Choroid plexus epithelial cell (primary cell): ENCODE data around the gene MAGEA10.
"Not testable (repeated sequence)": the region's sequence is repeated elsewhere in the genome, so short reads cannot be mapped to it uniquely, and the experiment has no call there.

Source experiments
- DNase-seq: peaks from one replicate; pipeline ENCODE4 v3.0.0-alpha.2; 2010; ENCODE audit warnings: low read depth
- H3K4me3 ChIP-seq: 2 replicates; pipeline ENCODE4 v1.5.1; 2011; ENCODE audit warnings: low read depth, mild to moderate bottlenecking, control low read depth, low read length, moderate library complexity
- CTCF ChIP-seq: conservative IDR thresholded peaks from 2 replicates; pipeline ENCODE4 v1.5.1; 2011; ENCODE audit warnings: low read depth, mild to moderate bottlenecking, control low read depth, inconsistent platforms, low read length, moderate library complexity

Gene MAGEA10

DNA sequence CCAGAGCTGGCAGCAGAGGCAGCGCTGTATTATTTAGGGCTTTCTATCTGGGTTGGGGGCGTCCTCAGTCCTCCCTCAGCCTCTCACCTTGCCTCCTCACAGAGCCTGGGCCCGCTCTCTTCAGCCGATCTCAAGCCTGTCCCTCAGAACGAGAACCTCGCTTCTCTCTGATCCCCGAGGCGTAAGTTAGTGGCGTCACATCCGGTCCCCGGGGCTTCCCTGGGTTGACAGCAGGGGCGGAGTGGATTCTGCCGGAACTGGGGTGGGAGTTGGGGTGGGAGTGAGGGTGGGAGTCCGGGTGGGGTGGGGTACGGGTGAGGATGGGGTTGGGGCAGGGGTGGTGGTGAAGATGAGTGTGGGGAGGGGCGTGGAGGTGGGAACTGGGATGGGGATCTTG lies at the start of gene MAGEA10:
Gene MAGEA10 (minus strand): TSS at position 190 of the 397 bp plus-strand sequence. CDS start 2,957 bp downstream, outside the sequence.
- DNase-seq, result no peak
- no peak for TF ChIP-seq CTCF
- no peak within 1 kb of the TSS for H3K4me3 ChIP-seq

GRCh38 chrX:152177497-152178269 lies 39.3 kb upstream of the MAGEA10 start:
- no peak for TF ChIP-seq CTCF
- no peak overlapping the region for H3K4me3 ChIP-seq
- DNase-seq, result no peak

GRCh38 chrX:152177052-152177451 lies 38.7 kb upstream of the MAGEA10 start:
- H3K4me3 ChIP-seq, result no peak overlapping the region
- no peak for DNase-seq
- TF ChIP-seq CTCF, result no peak

DNA sequence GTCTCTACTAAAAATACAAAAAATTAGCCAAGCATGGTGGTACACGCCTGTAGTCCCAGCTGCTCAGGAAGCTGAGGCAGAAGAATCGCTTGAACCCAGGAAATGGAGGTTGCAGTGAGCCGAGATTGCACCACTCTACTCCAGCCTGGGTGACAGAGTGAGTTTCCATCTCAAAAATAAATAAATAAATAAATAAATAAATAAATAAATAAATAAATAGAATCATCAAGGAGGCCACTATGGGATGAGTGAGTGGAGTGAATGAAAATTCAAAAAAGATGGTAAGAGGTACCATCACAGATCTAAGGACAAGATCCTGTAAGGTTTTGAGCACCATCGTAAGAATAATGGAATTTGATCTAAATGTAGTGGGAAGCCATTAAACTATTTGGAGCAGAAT lies 37.5 kb upstream of the MAGEA10 start:
- not testable (repeated sequence) for H3K4me3 ChIP-seq, DNase-seq

GRCh38 chrX:152173923-152174322 lies 35.5 kb upstream of the MAGEA10 start:
- not testable (repeated sequence) for H3K4me3 ChIP-seq, DNase-seq

GRCh38 chrX:152170621-152171020 lies 32.2 kb upstream of the MAGEA10 start:
- peak; percentile 8 for DNase-seq
- no peak for TF ChIP-seq CTCF
- no peak overlapping the region for H3K4me3 ChIP-seq

- no peak for TF ChIP-seq CTCF
- no peak overlapping the region for H3K4me3 ChIP-seq
- no peak for DNase-seq
These were observed 26.8 kb upstream of the MAGEA10 start for GRCh38 chrX:152165033-152165743.

GRCh38 chrX:152157042-152157441 lies 18.7 kb upstream of the MAGEA10 start:
- TF ChIP-seq CTCF, result no peak

More at GRCh38 chrX:152157042-152157441, 18.7 kb upstream of the MAGEA10 start:
- DNase-seq, result no peak
- H3K4me3 ChIP-seq, result no peak overlapping the region
